ENCODE measurements around the gene GLIS1.

DNA sequence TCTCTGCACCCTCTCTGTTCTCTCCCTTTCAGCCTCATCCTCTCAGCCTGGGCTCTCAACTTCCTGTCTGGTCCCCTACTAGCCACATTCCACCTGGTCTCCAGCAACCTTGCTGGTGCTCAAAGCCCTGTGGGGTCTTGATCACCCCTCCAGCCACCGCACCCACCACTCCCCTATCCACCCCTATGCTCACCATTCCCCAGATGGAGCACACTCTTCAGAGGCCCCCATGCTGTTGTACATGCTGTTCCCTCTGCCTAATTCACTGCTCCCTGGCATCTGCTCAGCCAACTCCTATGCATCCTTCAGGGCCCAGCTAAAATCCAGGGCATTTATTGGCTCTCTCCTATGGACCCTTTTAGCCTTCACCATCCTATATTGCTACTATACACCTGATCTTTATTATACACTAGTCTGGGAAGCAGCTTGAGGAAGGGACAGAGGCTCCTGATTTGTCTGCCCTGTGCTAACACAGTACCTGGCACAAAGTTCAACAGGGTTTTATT, 81.0 kb downstream of the GLIS1 start:
- TF ChIP-seq, protein P1, sequence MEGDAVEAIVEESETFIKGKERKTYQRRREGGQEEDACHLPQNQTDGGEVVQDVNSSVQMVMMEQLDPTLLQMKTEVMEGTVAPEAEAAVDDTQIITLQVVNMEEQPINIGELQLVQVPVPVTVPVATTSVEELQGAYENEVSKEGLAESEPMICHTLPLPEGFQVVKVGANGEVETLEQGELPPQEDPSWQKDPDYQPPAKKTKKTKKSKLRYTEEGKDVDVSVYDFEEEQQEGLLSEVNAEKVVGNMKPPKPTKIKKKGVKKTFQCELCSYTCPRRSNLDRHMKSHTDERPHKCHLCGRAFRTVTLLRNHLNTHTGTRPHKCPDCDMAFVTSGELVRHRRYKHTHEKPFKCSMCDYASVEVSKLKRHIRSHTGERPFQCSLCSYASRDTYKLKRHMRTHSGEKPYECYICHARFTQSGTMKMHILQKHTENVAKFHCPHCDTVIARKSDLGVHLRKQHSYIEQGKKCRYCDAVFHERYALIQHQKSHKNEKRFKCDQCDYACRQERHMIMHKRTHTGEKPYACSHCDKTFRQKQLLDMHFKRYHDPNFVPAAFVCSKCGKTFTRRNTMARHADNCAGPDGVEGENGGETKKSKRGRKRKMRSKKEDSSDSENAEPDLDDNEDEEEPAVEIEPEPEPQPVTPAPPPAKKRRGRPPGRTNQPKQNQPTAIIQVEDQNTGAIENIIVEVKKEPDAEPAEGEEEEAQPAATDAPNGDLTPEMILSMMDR (conservative IDR thresholded peaks at IDR 0.05) = no peak
- TF ChIP-seq ZFX (IDR thresholded peaks at IDR 0.05) = no peak
